B cell (primary cell): ENCODE data around the gene CTBP2. TPM values are rescaled to one million over a fixed set of nuclear protein-coding genes. Genes with fewer than 3 reads are reported as not detected.

Source experiments
- ATAC-seq: fragments of 200-7000 bp; cut with Tn5 transposase; one replicate; pipeline ENCODE4 v1.10.0; 2021; ENCODE audit warnings: low read depth, mild to moderate bottlenecking, moderate number of reproducible peaks, moderate library complexity
- CTCF ChIA-PET: fragments of 350-600 bp; sonication (Branson Sonifier 250); formaldehyde crosslinking; loops from one replicate; lab custom pipeline; 2021; ENCODE audit warnings: antibody characterized with exemption, inconsistent platforms; lab: Charles Lee
- POLR2A ChIA-PET: fragments of 350-600 bp; sonication (Branson Sonifier 250); formaldehyde crosslinking; loops from one replicate; lab custom pipeline; 2021; ENCODE audit warnings: antibody characterized with exemption; lab: Charles Lee
- DNase-seq: peaks from one replicate; pipeline ENCODE4 v3.0.0; 2013
- H2AFZ ChIP-seq: 2 replicates; pipeline ENCODE4 v1.6.1; 2012; ENCODE audit warnings: mild to moderate bottlenecking, low read depth, low read length; ENCODE audit not compliant: insufficient read depth, poor library complexity, severe bottlenecking
- H3K27ac ChIP-seq, 2 donors: 1 replicate in 1 of 2; 2 replicates in 1 of 2; pipeline ENCODE4 v1.5.1; 2012 to 2013; ENCODE audit warnings: low read length in 2 of 2, mild to moderate bottlenecking in 2 of 2, moderate library complexity in 1 of 2
- H3K27me3 ChIP-seq, 4 experiments: fragments of 200-600 bp in 1 of 4; sonication (generic) in 1 of 4; replicated peaks in 1 of 4; 1 replicate in 2 of 4; 2 replicates in 2 of 4; pipeline versions ENCODE4 v1.6.1 to v1.7.0; 2013 to 2016; ENCODE audit warnings: low read length in 3 of 4, mild to moderate bottlenecking in 2 of 4, mixed read lengths in 1 of 4, moderate library complexity in 1 of 4; ENCODE audit not compliant: insufficient read depth in 4 of 4, control insufficient read depth in 3 of 4; ENCODE audit errors: control extremely low read depth in 1 of 4
- H3K36me3 ChIP-seq, 2 experiments: replicated peaks in 1 of 2; 1 replicate in 1 of 2; 2 replicates in 1 of 2; pipeline versions ENCODE4 v1.6.1 to v1.7.1; 2013; ENCODE audit warnings: low read length in 1 of 2; ENCODE audit not compliant: insufficient read depth in 2 of 2, control insufficient read depth in 1 of 2; ENCODE audit errors: control extremely low read depth in 1 of 2, extremely low read depth in 1 of 2
- H3K4me1 ChIP-seq, 2 donors: fragments of 200-600 bp in 1 of 2; sonication (generic) in 1 of 2; 1 replicate in 1 of 2; 2 replicates in 1 of 2; pipeline versions ENCODE4 v1.5.1 to v1.6.1; 2013 to 2017; ENCODE audit warnings: low read length in 2 of 2; ENCODE audit not compliant: control insufficient read depth in 2 of 2, insufficient read depth in 2 of 2
- H3K4me2 ChIP-seq: replicated peaks from 2 replicates; pipeline ENCODE3; 2012; ENCODE audit warnings: mild to moderate bottlenecking, low read depth, low read length; ENCODE audit not compliant: poor library complexity, severe bottlenecking
- H3K4me3 ChIP-seq, 5 experiments: fragments of 200-600 bp in 1 of 5; sonication (generic) in 1 of 5; 1 replicate in 3 of 5; 2 replicates in 2 of 5; pipeline versions ENCODE4 v1.5.1 to v1.7.0; 2011 to 2016; ENCODE audit warnings: low read length in 4 of 5, mild to moderate bottlenecking in 4 of 5, low read depth in 2 of 5, control low read depth in 1 of 5, moderate library complexity in 1 of 5; ENCODE audit not compliant: insufficient read depth in 1 of 5; ENCODE audit errors: control extremely low read depth in 1 of 5, extremely low read depth in 1 of 5
- H3K79me2 ChIP-seq: fragments of 200-600 bp; sonication (generic); one replicate; pipeline ENCODE4 v1.6.0; 2016; ENCODE audit warnings: low read length; ENCODE audit not compliant: control insufficient read depth, insufficient read depth
- H3K9ac ChIP-seq: fragments of 200-600 bp; sonication (generic); 2 replicates; pipeline ENCODE4 v1.6.1; 2017; ENCODE audit warnings: mild to moderate bottlenecking, low read length, moderate library complexity
- H3K9me3 ChIP-seq, 3 donors: one replicate each; pipeline versions ENCODE4 v1.6.1 to v1.7.1; 2013; ENCODE audit warnings: low read length in 2 of 3; ENCODE audit not compliant: control insufficient read depth in 2 of 3, insufficient read depth in 1 of 3; ENCODE audit errors: control extremely low read depth in 1 of 3
- H4K20me1 ChIP-seq: 2 replicates; pipeline ENCODE4 v1.6.0; 2012; ENCODE audit warnings: mild to moderate bottlenecking, low read length; ENCODE audit not compliant: insufficient read depth, control insufficient read depth, poor library complexity, severe bottlenecking
- H3K27ac Mint-ChIP-seq: one replicate; pipeline ENCODE4 v1.8.0; 2021; ENCODE audit warnings: mixed read lengths
- H3K27me3 Mint-ChIP-seq: one replicate; pipeline ENCODE4 v1.8.0; 2021; ENCODE audit warnings: mixed read lengths
- H3K4me1 Mint-ChIP-seq: one replicate; pipeline ENCODE4 v1.8.0; 2021; ENCODE audit warnings: mixed read lengths
- H3K4me3 Mint-ChIP-seq: one replicate; pipeline ENCODE4 v1.8.0; 2021; ENCODE audit warnings: mixed read lengths
- H3K9me3 Mint-ChIP-seq: one replicate; pipeline ENCODE4 v1.8.0; 2022; ENCODE audit warnings: mixed read lengths; ENCODE audit not compliant: insufficient read depth
- EZH2 ChIP-seq: IDR thresholded peaks from 2 replicates; pipeline ENCODE4 v1.6.1; 2012; ENCODE audit warnings: borderline replicate concordance, low read depth, mild to moderate bottlenecking, moderate library complexity, low read length; ENCODE audit not compliant: insufficient read depth, poor library complexity, severe bottlenecking
- WGBS: methylation state at CpG from one replicate; pipeline ENCODE4 v1.1.5; 2013; ENCODE audit warnings: missing lambda C conversion rate; ENCODE audit not compliant: insufficient coverage; 5-methylcytosine and 5-hydroxymethylcytosine counted together
- intact Hi-C: fragments of 100-400 bp; cut with micrococcal nuclease; formaldehyde crosslinking; loops from one replicate; pipeline ENCODE4 v1.10.0; 2022
- polyA plus RNA-seq: library from polyadenylated mRNA; depleted of rRNA; stranded (reverse); fragments of >200 nt; gene quantifications from 2 replicates; pipeline ENCODE4 v1.2.3, GENCODE V29; 2012
- total RNA-seq, 2 donors: library from RNA; stranded (reverse); fragments of 120-200 nt in 1 of 2; gene quantifications; 1 replicate in 1 of 2; 2 replicates in 1 of 2; pipeline versions ENCODE4 v1.2.3 to v1.2.4, GENCODE V29; 2013 to 2022
- TF ChIP-seq, protein P1 (sequence below): fragments of 200-600 bp; IDR thresholded peaks from one replicate; pipeline ENCODE4 v1.8.0; 2022; ENCODE audit warnings: antibody characterized with exemption, mild to moderate bottlenecking

Gene CTBP2
- total and polyA plus RNA-seq, 2 donors (not counting 1 experiment from before 2014, with no cell fraction given), result 0.39 to 0.85 TPM

GRCh38 chr10:125118011-125118611 is 42.3 kb downstream of the CTBP2 start:
- H3K4me1 Mint-ChIP-seq, result no peaks in the 10 kb centered on the region
- CTCF ChIA-PET, result no interaction called here
- no peak for TF ChIP-seq EZH2
- TF ChIP-seq, protein P1, sequence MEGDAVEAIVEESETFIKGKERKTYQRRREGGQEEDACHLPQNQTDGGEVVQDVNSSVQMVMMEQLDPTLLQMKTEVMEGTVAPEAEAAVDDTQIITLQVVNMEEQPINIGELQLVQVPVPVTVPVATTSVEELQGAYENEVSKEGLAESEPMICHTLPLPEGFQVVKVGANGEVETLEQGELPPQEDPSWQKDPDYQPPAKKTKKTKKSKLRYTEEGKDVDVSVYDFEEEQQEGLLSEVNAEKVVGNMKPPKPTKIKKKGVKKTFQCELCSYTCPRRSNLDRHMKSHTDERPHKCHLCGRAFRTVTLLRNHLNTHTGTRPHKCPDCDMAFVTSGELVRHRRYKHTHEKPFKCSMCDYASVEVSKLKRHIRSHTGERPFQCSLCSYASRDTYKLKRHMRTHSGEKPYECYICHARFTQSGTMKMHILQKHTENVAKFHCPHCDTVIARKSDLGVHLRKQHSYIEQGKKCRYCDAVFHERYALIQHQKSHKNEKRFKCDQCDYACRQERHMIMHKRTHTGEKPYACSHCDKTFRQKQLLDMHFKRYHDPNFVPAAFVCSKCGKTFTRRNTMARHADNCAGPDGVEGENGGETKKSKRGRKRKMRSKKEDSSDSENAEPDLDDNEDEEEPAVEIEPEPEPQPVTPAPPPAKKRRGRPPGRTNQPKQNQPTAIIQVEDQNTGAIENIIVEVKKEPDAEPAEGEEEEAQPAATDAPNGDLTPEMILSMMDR, result no peak
- H3K27ac Mint-ChIP-seq, result no peak overlapping the region
- H3K27ac ChIP-seq, result no peak overlapping the region
- H4K20me1 ChIP-seq, result no peaks in the 10 kb centered on the region
- no peak overlapping the region for H2AFZ ChIP-seq
- H3K9ac ChIP-seq, result no peak overlapping the region
- H3K9me3 Mint-ChIP-seq, result no peaks in the 10 kb centered on the region
- H3K27me3 Mint-ChIP-seq, result peaks cover 19% of the 10 kb centered on the region
- H3K4me3 Mint-ChIP-seq, result no peak overlapping the region
- H3K9me3 ChIP-seq, result no peaks in the 10 kb centered on the region
- DNase-seq (no peak), ATAC-seq (no peak)
- no peaks in the 10 kb centered on the region for H3K4me1 ChIP-seq
- no peaks in the 10 kb centered on the region for H3K36me3 ChIP-seq
- intact Hi-C loops, result no loop called here
- no peaks in the 10 kb centered on the region for H3K79me2 ChIP-seq
- no peaks in the 10 kb centered on the region for H3K27me3 ChIP-seq
- POLR2A ChIA-PET, result no interaction called here
- H3K4me3 ChIP-seq, result no peak overlapping the region
- H3K4me2 ChIP-seq, result no peak overlapping the region
- WGBS, result 88% methylated on average over 14 of the region's 14 CpGs

GRCh38 chr10:125116652-125117310 is 43.6 kb downstream of the CTBP2 start:
- no peak for DNase-seq
- no peak overlapping the region for H3K4me2 ChIP-seq
- no peak overlapping the region for H2AFZ ChIP-seq
- no peaks in the 10 kb centered on the region for H3K36me3 ChIP-seq
- no peak for ATAC-seq
- Mint-ChIP-seq H3K27me3 (peaks cover 20% of the 10 kb centered on the region), H3K27ac (no peak overlapping the region), H3K4me3 (no peak overlapping the region), H3K4me1 (no peaks in the 10 kb centered on the region), H3K9me3 (no peaks in the 10 kb centered on the region)
- H3K27me3 ChIP-seq, result no peaks in the 10 kb centered on the region
- WGBS, result 90% methylated on average over 16 of the region's 18 CpGs
- no peak overlapping the region for H3K27ac ChIP-seq
- no peaks in the 10 kb centered on the region for H3K9me3 ChIP-seq
- no peaks in the 10 kb centered on the region for H4K20me1 ChIP-seq
- TF ChIP-seq EZH2, result no peak
- TF ChIP-seq, protein P1, result no peak
- ChIA-PET POLR2A (no interaction called here), CTCF (no interaction called here)
- H3K4me1 ChIP-seq, result no peaks in the 10 kb centered on the region
- no peak overlapping the region for H3K9ac ChIP-seq
- intact Hi-C loops, result no loop called here
- H3K79me2 ChIP-seq, result no peaks in the 10 kb centered on the region
- no peak overlapping the region for H3K4me3 ChIP-seq
